Vagina (tissue), 2 donors: ENCODE results near the gene SFXN2.

Source experiments
- POLR2A ChIP-seq, 2 donors: fragments of 450-650 bp; IDR thresholded peaks; one replicate each; pipeline ENCODE4 v1.6.1; 2017; ENCODE audit warnings: antibody characterized with exemption in 2 of 2, mild to moderate bottlenecking in 2 of 2, moderate library complexity in 2 of 2
- POLR2AphosphoS5 ChIP-seq, 2 donors: sonication (generic); formaldehyde crosslinking; IDR thresholded peaks; one replicate each; pipeline ENCODE4 v1.9.0; 2017; ENCODE audit warnings: antibody characterized with exemption in 2 of 2, mild to moderate bottlenecking in 2 of 2, low read depth in 1 of 2; ENCODE audit not compliant: insufficient read depth in 1 of 2
- TF ChIP-seq, protein P1 (sequence below), 3 experiments: fragments of 450-650 bp in 2 of 3; fragments of 200-600 bp in 1 of 3; sonication (generic) in 1 of 3; IDR thresholded peaks; one replicate each; pipeline ENCODE4 v1.5.1; 2017 to 2019; ENCODE audit warnings: antibody characterized with exemption in 3 of 3, mild to moderate bottlenecking in 2 of 3, moderate library complexity in 2 of 3

DNA sequence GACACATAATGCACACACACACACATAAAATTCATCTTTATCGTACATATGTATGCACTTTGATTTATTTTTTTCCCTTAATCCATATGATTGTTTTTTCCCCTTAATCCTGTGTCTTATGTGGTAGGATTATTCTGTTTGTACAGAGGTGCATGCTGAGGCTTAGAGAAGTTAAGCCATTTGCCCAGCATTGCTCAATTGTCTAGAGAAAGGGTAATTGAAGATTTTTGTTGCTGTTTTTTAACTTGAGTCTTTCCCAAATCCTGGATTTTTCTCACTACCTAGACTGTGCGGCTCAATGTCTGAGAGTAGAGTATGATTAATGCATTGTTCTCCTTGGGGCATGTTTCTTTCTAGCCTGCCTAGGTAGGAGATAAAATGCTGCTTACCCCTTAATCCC lies 64.3 kb downstream of the SFXN2 start:
- TF ChIP-seq, protein P1, sequence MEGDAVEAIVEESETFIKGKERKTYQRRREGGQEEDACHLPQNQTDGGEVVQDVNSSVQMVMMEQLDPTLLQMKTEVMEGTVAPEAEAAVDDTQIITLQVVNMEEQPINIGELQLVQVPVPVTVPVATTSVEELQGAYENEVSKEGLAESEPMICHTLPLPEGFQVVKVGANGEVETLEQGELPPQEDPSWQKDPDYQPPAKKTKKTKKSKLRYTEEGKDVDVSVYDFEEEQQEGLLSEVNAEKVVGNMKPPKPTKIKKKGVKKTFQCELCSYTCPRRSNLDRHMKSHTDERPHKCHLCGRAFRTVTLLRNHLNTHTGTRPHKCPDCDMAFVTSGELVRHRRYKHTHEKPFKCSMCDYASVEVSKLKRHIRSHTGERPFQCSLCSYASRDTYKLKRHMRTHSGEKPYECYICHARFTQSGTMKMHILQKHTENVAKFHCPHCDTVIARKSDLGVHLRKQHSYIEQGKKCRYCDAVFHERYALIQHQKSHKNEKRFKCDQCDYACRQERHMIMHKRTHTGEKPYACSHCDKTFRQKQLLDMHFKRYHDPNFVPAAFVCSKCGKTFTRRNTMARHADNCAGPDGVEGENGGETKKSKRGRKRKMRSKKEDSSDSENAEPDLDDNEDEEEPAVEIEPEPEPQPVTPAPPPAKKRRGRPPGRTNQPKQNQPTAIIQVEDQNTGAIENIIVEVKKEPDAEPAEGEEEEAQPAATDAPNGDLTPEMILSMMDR (IDR thresholded peaks at IDR 0.05) = no peak
- TF ChIP-seq POLR2AphosphoS5 (IDR thresholded peaks at IDR 0.05; ENCODE audit: insufficient read depth in 1 of 2, low read depth in 1 of 2) (no peak), POLR2A (IDR thresholded peaks at IDR 0.05) (no peak)
